K562 (cell line): ENCODE data around the gene TMCC2. TPM values are rescaled to one million over a fixed set of nuclear protein-coding genes. Genes with fewer than 3 reads are reported as not detected.

Source experiments
- ATAC-seq: fragments of 200-7000 bp; cut with Tn5 transposase; 3 replicates; pipeline ENCODE4 v1.9.1; 2020; ENCODE audit warnings: moderate library complexity
- BruUV-seq: library from RNA; stranded (reverse); fragments of 400-500 nt; replicated peaks from 2 replicates; lab custom pipeline; 2021; lab: Mats Ljungman, UMichigan
- CTCF ChIA-PET: fragments of 300-600 bp; formaldehyde crosslinking; extraction: SDS; loops from one replicate; lab custom pipeline; 2021; ENCODE audit warnings: low intra/inter-chr PET ratio; lab: Yijun Ruan, JAX
- POLR2A ChIA-PET: fragments of 300-600, 350-650 bp; sonication (Branson Sonifier 250); formaldehyde crosslinking; extraction: SDS; loops from one replicate; lab custom pipeline; 2021; ENCODE audit warnings: antibody characterized with exemption, inconsistent platforms; lab: Yijun Ruan, JAX
- DNase-seq, 4 experiments: peaks; one replicate each; pipeline versions ENCODE4 v3.0.0 to v3.0.0-alpha.2; 2011 to 2018; ENCODE audit warnings: low spot score in 3 of 4, mixed read lengths in 3 of 4; ENCODE audit errors: extremely low read depth in 1 of 4
- FAIRE-seq: peaks from 2 replicates; lab custom pipeline; 2011; peaks lifted over from hg19 to GRCh38; lab: Jason Lieb, UNC
- H2AFZ ChIP-seq: 2 replicates; pipeline ENCODE4 v1.6.0; 2011; ENCODE audit warnings: low read depth, low read length, control low read depth, inconsistent platforms
- H3K27ac ChIP-seq: fragments of 200-600 bp; 3 replicates; pipeline ENCODE4 v1.8.0; 2011; ENCODE audit warnings: low read depth, mild to moderate bottlenecking, control low read depth, inconsistent platforms, low read length, moderate library complexity, mixed read lengths; ENCODE audit errors: extremely low read depth
- H3K27me3 ChIP-seq, 2 experiments: fragments of 300-600 bp in 1 of 2; 2 replicates in 1 of 2; 3 replicates in 1 of 2; pipeline versions ENCODE4 v1.6.0 to v1.8.0; 2011; ENCODE audit warnings: inconsistent platforms in 2 of 2, low read length in 2 of 2, mild to moderate bottlenecking in 1 of 2, mixed read lengths in 1 of 2, moderate library complexity in 1 of 2; ENCODE audit not compliant: control insufficient read depth in 2 of 2, insufficient read depth in 2 of 2
- H3K36me3 ChIP-seq: fragments of 300-600 bp; 3 replicates; pipeline ENCODE4 v1.8.0; 2011; ENCODE audit warnings: mild to moderate bottlenecking, low read length, inconsistent platforms; ENCODE audit not compliant: control insufficient read depth, insufficient read depth
- H3K4me1 ChIP-seq, 2 experiments: fragments of 200-600 bp in 1 of 2; replicated peaks in 1 of 2; 2 replicates in 1 of 2; 3 replicates in 1 of 2; pipeline versions ENCODE4 v1.5.1 to v1.8.0; 2011; ENCODE audit warnings: inconsistent platforms in 2 of 2, low read length in 2 of 2, mild to moderate bottlenecking in 1 of 2, mixed read lengths in 1 of 2, moderate library complexity in 1 of 2; ENCODE audit not compliant: control insufficient read depth in 2 of 2, insufficient read depth in 2 of 2
- H3K4me2 ChIP-seq: 2 replicates; pipeline ENCODE4 v1.6.1; 2011; ENCODE audit warnings: low read length, control low read depth, inconsistent platforms, mixed read lengths; ENCODE audit not compliant: insufficient read depth
- H3K4me3 ChIP-seq: fragments of 200-600 bp; sonication (generic), shearing (Covaris generic); 2 replicates; pipeline ENCODE4 v1.5.1; 2016; ENCODE audit warnings: control low read depth, inconsistent platforms
- H3K79me2 ChIP-seq: fragments of 200-600 bp; 3 replicates; pipeline ENCODE4 v1.8.0; 2011; ENCODE audit warnings: low read length, inconsistent platforms; ENCODE audit not compliant: control insufficient read depth, insufficient read depth
- H3K9ac ChIP-seq, 2 experiments: 2 replicates each; pipeline versions ENCODE4 v1.6.0 to v1.6.1; 2011; ENCODE audit warnings: low read depth in 2 of 2, low read length in 2 of 2, control low read depth in 1 of 2, inconsistent platforms in 1 of 2, mild to moderate bottlenecking in 1 of 2, mixed read lengths in 1 of 2; ENCODE audit not compliant: insufficient read depth in 1 of 2
- H3K9me1 ChIP-seq: one replicate; pipeline ENCODE4 v1.6.0; 2011; ENCODE audit warnings: inconsistent platforms, mild to moderate bottlenecking, low read length, moderate library complexity; ENCODE audit not compliant: control insufficient read depth, insufficient read depth
- H3K9me3 ChIP-seq: replicated peaks from 2 replicates; pipeline ENCODE4 v1.5.1; 2011; ENCODE audit warnings: low read depth, low read length, inconsistent platforms; ENCODE audit not compliant: control insufficient read depth, insufficient read depth
- H4K20me1 ChIP-seq: replicated peaks from 2 replicates; pipeline ENCODE4 v1.6.1; 2011; ENCODE audit warnings: low read length, inconsistent platforms, mixed read lengths; ENCODE audit not compliant: control insufficient read depth, insufficient read depth
- BCOR ChIP-seq: fragments of 450-650 bp; IDR thresholded peaks from 2 replicates; pipeline ENCODE4 v1.6.1; 2016
- CREM ChIP-seq: IDR thresholded peaks from 2 replicates; pipeline ENCODE4 v1.6.1; 2014; ENCODE audit warnings: antibody characterized with exemption, low read depth
- ETS2 ChIP-seq: IDR thresholded peaks from 2 replicates; pipeline ENCODE4 v1.6.1; 2016; ENCODE audit warnings: borderline replicate concordance, missing genetic modification characterization, mild to moderate bottlenecking, moderate library complexity, missing compliant biosample characterization; ENCODE audit not compliant: poor library complexity, severe bottlenecking
- GTF2B ChIP-seq: IDR thresholded peaks from 2 replicates; pipeline ENCODE4 v1.6.1; 2011; ENCODE audit not compliant: insufficient read length; ENCODE audit errors: extremely low read depth
- SRSF7 ChIP-seq: fragments of 200-400 bp; formaldehyde crosslinking; optimal IDR thresholded peaks from 2 replicates; pipeline ENCODE3; 2017; ENCODE audit warnings: mild to moderate bottlenecking, low read depth, low read length
- ZKSCAN8 ChIP-seq: fragments of 200-800 bp; sonication (Bioruptor generic); IDR thresholded peaks from 2 replicates; pipeline ENCODE4 v1.6.1; 2016; ENCODE audit warnings: missing genetic modification characterization, missing compliant biosample characterization
- ZNF263 ChIP-seq: sonication (generic); formaldehyde crosslinking; IDR thresholded peaks from 2 replicates; pipeline ENCODE4 v1.8.0; 2022; ENCODE audit warnings: mild to moderate bottlenecking, missing genetic modification reagents, borderline replicate concordance
- ZNF609 ChIP-seq: sonication (generic); formaldehyde crosslinking; IDR thresholded peaks from 2 replicates; pipeline ENCODE4 v1.8.1; 2023; ENCODE audit warnings: missing genetic modification reagents, mild to moderate bottlenecking, borderline replicate concordance
- WGBS: fragments of 100-300 bp; shearing (Covaris generic); methylation state at CpG from one replicate; pipeline ENCODE4 v1.1.6; 2016; ENCODE audit warnings: low coverage, mixed read lengths; ENCODE audit not compliant: insufficient coverage; ENCODE audit errors: missing lambda C conversion rate; 5-methylcytosine and 5-hydroxymethylcytosine counted together
- in situ Hi-C: fragments of 300-500 bp; cut with MboI; formaldehyde crosslinking; loops from 4 replicates; pipeline ENCODE4 v1.15.0; 2018; ENCODE audit warnings: inconsistent platforms, mixed read lengths
- intact Hi-C: fragments of 100-400 bp; cut with micrococcal nuclease; formaldehyde crosslinking; loops from 2 replicates; pipeline ENCODE4 v1.14.2; 2022
- polyA plus RNA-seq, 8 experiments: library from polyadenylated mRNA; depleted of rRNA in 4 of 8; stranded (reverse) in 5 of 8; unstranded in 3 of 8; fragments of >200 nt; fragmentation: Nextera tagmentation in 2 of 8; fragmentation: Illumina TruSeq in 1 of 8; extraction: Ambion mirVana in 2 of 8; extraction: Trizol in 1 of 8; gene quantifications; 2 replicates each; pipeline versions ENCODE4 v1.2.1 to v1.2.3, GENCODE V29; 2011 to 2014; ENCODE audit warnings: inconsistent platforms in 1 of 8, missing spikeins in 1 of 8
- total RNA-seq, 7 experiments: library from RNA; depleted of rRNA in 6 of 7; stranded (reverse); fragments of >200 nt in 6 of 7; fragmentation: Illumina TruSeq in 2 of 7; extraction: Trizol in 2 of 7; gene quantifications; 2 replicates each; pipeline versions ENCODE4 v1.2.1 to v1.2.3, GENCODE V29; 2011 to 2021; ENCODE audit warnings: low replicate concordance in 1 of 7

Gene TMCC2
- total and polyA plus RNA-seq, 9 of the 15 experiments (the other 6 are each of a cell fraction or from before 2014, with no cell fraction given), result 0.06 to 1.8 (median 0.98) TPM

GRCh38 chr1:205298191-205298994 lies 70.6 kb downstream of the TMCC2 start:
- POLR2A ChIA-PET, result interaction anchor here (0.5 to 1.2 kb wide), 5 partner anchors 10 to 430 kb away, joined by 3 to 5 read pairs (median 3); partner anchors contain the start of gene TMCC2

More at GRCh38 chr1:205298191-205298994, 70.6 kb downstream of the TMCC2 start:
- Histone ChIP-seq H3K27ac (no peak overlapping the region), H4K20me1 (no peaks in the 10 kb centered on the region), H3K36me3 (no peaks in the 10 kb centered on the region), H3K9me1 (no peaks in the 10 kb centered on the region), H3K79me2 (no peaks in the 10 kb centered on the region), H3K4me1 (peaks cover 14 to 16% of the 10 kb centered on the region in 2 experiments; a peak in 4 of 5 replicates), H3K27me3 (peaks cover 12 to 22% of the 10 kb centered on the region in 2 experiments; a peak in 4 of 5 replicates), H3K4me3 (no peak overlapping the region), H3K4me2 (no peak overlapping the region), H3K9me3 (no peaks in the 10 kb centered on the region), H2AFZ (no peak overlapping the region), H3K9ac (no peak overlapping the region)
- DNase-seq (no peak), FAIRE-seq (no peak), ATAC-seq (no peak)
- no TSS peak for BruUV-seq
- WGBS, result 11% methylated on average over 9 of the region's 9 CpGs
- in situ Hi-C loops, result no loop called here
- intact Hi-C loops, result no loop called here
- CTCF ChIA-PET, result interaction anchor here (0.6 kb wide), 1 partner anchor 383 kb away, joined by 4 read pairs; no protein-coding TSS in a partner anchor
- TF ChIP-seq ZNF263 (CRISPR knock-in tag), result no peak
- no peak for TF ChIP-seq ZNF609 (CRISPR knock-in tag)
- no peak for TF ChIP-seq BCOR
- TF ChIP-seq ETS2 (tag), result no peak
- TF ChIP-seq ZKSCAN8, result no peak
- TF ChIP-seq CREM, result peak; percentile 48
- no peak for TF ChIP-seq SRSF7
- TF ChIP-seq GTF2B, result no peak
